HepG2 (cell line): ENCODE data around the gene DCAF8. TPM values are rescaled to one million over a fixed set of nuclear protein-coding genes. Genes with fewer than 3 reads are reported as not detected.

ENCODE experiments used
- ARID3A ChIP-seq: IDR thresholded peaks from 2 replicates; pipeline ENCODE4 v1.6.1; 2012; ENCODE audit warnings: low read depth, low read length, improper control_type of control experiment
- ATF7-NPFF ChIP-seq: sonication (generic); formaldehyde crosslinking; IDR thresholded peaks from 2 replicates; pipeline ENCODE4 v1.8.1; 2023; ENCODE audit warnings: mild to moderate bottlenecking, low read depth, missing genetic modification reagents, moderate library complexity
- BORCS8-MEF2B ChIP-seq: sonication (generic); formaldehyde crosslinking; IDR thresholded peaks from 2 replicates; pipeline ENCODE4 v1.8.0; 2022; ENCODE audit warnings: mild to moderate bottlenecking, missing genetic modification reagents
- ELF4 ChIP-seq: sonication (generic); formaldehyde crosslinking; IDR thresholded peaks from 2 replicates; pipeline ENCODE4 v1.5.0; 2020; ENCODE audit warnings: missing genetic modification reagents, mild to moderate bottlenecking, moderate library complexity, borderline replicate concordance
- ELK4 ChIP-seq: sonication (generic); formaldehyde crosslinking; IDR thresholded peaks from 2 replicates; pipeline ENCODE4 v1.9.0; 2021; ENCODE audit warnings: missing genetic modification reagents, borderline replicate concordance
- FOXM1 ChIP-seq: sonication (generic); formaldehyde crosslinking; IDR thresholded peaks from 2 replicates; pipeline ENCODE4 v1.5.0; 2020; ENCODE audit warnings: missing genetic modification reagents
- HNRNPLL ChIP-seq: fragments of 200-400 bp; formaldehyde crosslinking; IDR thresholded peaks from 2 replicates; pipeline ENCODE4 v1.6.1; 2017; ENCODE audit warnings: mild to moderate bottlenecking, low read depth, low read length; ENCODE audit not compliant: poor library complexity, severe bottlenecking
- KMT2A ChIP-seq: sonication (generic); formaldehyde crosslinking; IDR thresholded peaks from 2 replicates; pipeline ENCODE4 v1.4.0; 2020; ENCODE audit warnings: missing genetic modification reagents
- MIXL1 ChIP-seq: IDR thresholded peaks from 2 replicates; pipeline ENCODE4 v1.6.1; 2016
- NFKB2 ChIP-seq: sonication (generic); formaldehyde crosslinking; IDR thresholded peaks from 2 replicates; pipeline ENCODE4 v1.4.0; 2020; ENCODE audit warnings: missing genetic modification reagents, borderline replicate concordance
- SOX13 ChIP-seq, 3 experiments: fragments of 450-650 bp in 1 of 3; sonication (generic) in 1 of 3; formaldehyde crosslinking in 1 of 3; IDR thresholded peaks in 2 of 3; conservative IDR thresholded peaks in 1 of 3; 2 replicates each; pipeline versions ENCODE4 v1.5.0 to v1.6.1; 2016 to 2020; ENCODE audit warnings: antibody characterized with exemption in 1 of 3, mild to moderate bottlenecking in 1 of 3, missing compliant biosample characterization in 1 of 3, missing genetic modification reagents in 1 of 3, moderate library complexity in 1 of 3
- ZFP62 ChIP-seq: sonication (generic); formaldehyde crosslinking; IDR thresholded peaks from 2 replicates; pipeline ENCODE4 v1.4.0; 2020; ENCODE audit warnings: missing genetic modification reagents
- ZNF276 ChIP-seq: sonication (generic); formaldehyde crosslinking; IDR thresholded peaks from 2 replicates; pipeline ENCODE4 v1.4.0; 2020; ENCODE audit warnings: mild to moderate bottlenecking, low read depth, missing genetic modification reagents
- ZNF441 ChIP-seq: sonication (generic); formaldehyde crosslinking; IDR thresholded peaks from 2 replicates; pipeline ENCODE4 v1.7.0; 2021; ENCODE audit warnings: missing genetic modification reagents, borderline replicate concordance
- ZNF629 ChIP-seq: sonication (generic); formaldehyde crosslinking; conservative IDR thresholded peaks from 2 replicates; pipeline ENCODE4 v1.5.0; 2020; ENCODE audit warnings: missing genetic modification reagents
- polyA plus RNA-seq, 8 experiments: library from polyadenylated mRNA; depleted of rRNA in 3 of 8; stranded (reverse) in 7 of 8; unstranded in 1 of 8; fragments of >200 nt; fragmentation: Illumina TruSeq in 4 of 8; extraction: Trizol in 4 of 8; gene quantifications; 2 replicates each; pipeline versions ENCODE4 v1.2.1 to v1.2.3, GENCODE V29; 2011 to 2016; ENCODE audit warnings: low read depth in 4 of 8, missing spikeins in 1 of 8, mixed read lengths in 1 of 8; ENCODE audit not compliant: insufficient read depth in 1 of 8
- total RNA-seq, 5 experiments: library from RNA; depleted of rRNA; stranded (reverse); fragments of >200 nt; fragmentation: Illumina TruSeq; extraction: Trizol; gene quantifications; 2 replicates each; pipeline ENCODE4 v1.2.3, GENCODE V29; 2016; ENCODE audit warnings: low read depth in 1 of 5
- TF ChIP-seq, protein P1 (sequence below): sonication (generic); formaldehyde crosslinking; IDR thresholded peaks from 2 replicates; pipeline ENCODE4 v1.5.0; 2020; ENCODE audit warnings: missing genetic modification reagents
- TF ChIP-seq, protein P2 (sequence below): sonication (generic); formaldehyde crosslinking; IDR thresholded peaks from 2 replicates; pipeline ENCODE4 v1.4.0; 2020; ENCODE audit warnings: mild to moderate bottlenecking, missing genetic modification reagents

Gene DCAF8
- total and polyA plus RNA-seq, 2 of the 13 experiments (the other 11 are each of a cell fraction or from before 2014, with no cell fraction given), result 73.4 to 79.8 TPM

- TF ChIP-seq ELF4 (CRISPR knock-in tag) (0 out of 2 replicates have a peak, but pooled peaks have one; percentile 28), ZNF276 (CRISPR knock-in tag) (no peak), ZNF629 (CRISPR knock-in tag) (no peak), MIXL1 (peak; percentile 57; the same call in 1 of the 2 replicates), NFKB2 (CRISPR knock-in tag) (peak; percentile 47; the same call in 1 of the 2 replicates), ZNF441 (CRISPR knock-in tag) (0 out of 2 replicates have a peak, but pooled peaks have one; percentile 65), ARID3A (no peak), ELK4 (CRISPR knock-in tag) (no peak), ZFP62 (CRISPR knock-in tag) (no peak), BORCS8-MEF2B (CRISPR knock-in tag) (peak; percentile 56; the same call in 1 of the 2 replicates), FOXM1 (CRISPR knock-in tag) (no peak), SOX13 (IDR thresholded peaks at IDR 0.05) (no peak), SOX13 (CRISPR knock-in tag; conservative IDR thresholded peaks at IDR 0.05 in 1 of 2, IDR thresholded peaks at IDR 0.05 in 1 of 2) (peak in 1 of 2 experiments; percentile 18; a peak in 1 of 4 replicates), KMT2A (CRISPR knock-in tag) (peak; percentile 62; the same call in 1 of the 2 replicates), HNRNPLL (no peak), ATF7-NPFF (CRISPR knock-in tag) (peak; percentile 57)
- TF ChIP-seq, protein P1, sequence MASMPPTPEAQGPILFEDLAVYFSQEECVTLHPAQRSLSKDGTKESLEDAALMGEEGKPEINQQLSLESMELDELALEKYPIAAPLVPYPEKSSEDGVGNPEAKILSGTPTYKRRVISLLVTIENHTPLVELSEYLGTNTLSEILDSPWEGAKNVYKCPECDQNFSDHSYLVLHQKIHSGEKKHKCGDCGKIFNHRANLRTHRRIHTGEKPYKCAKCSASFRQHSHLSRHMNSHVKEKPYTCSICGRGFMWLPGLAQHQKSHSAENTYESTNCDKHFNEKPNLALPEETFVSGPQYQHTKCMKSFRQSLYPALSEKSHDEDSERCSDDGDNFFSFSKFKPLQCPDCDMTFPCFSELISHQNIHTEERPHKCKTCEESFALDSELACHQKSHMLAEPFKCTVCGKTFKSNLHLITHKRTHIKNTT (CRISPR knock-in tag), result no peak
- TF ChIP-seq, protein P2, sequence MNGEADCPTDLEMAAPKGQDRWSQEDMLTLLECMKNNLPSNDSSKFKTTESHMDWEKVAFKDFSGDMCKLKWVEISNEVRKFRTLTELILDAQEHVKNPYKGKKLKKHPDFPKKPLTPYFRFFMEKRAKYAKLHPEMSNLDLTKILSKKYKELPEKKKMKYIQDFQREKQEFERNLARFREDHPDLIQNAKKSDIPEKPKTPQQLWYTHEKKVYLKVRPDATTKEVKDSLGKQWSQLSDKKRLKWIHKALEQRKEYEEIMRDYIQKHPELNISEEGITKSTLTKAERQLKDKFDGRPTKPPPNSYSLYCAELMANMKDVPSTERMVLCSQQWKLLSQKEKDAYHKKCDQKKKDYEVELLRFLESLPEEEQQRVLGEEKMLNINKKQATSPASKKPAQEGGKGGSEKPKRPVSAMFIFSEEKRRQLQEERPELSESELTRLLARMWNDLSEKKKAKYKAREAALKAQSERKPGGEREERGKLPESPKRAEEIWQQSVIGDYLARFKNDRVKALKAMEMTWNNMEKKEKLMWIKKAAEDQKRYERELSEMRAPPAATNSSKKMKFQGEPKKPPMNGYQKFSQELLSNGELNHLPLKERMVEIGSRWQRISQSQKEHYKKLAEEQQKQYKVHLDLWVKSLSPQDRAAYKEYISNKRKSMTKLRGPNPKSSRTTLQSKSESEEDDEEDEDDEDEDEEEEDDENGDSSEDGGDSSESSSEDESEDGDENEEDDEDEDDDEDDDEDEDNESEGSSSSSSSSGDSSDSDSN, result peak; percentile 56; the same call in 1 of the 2 replicates
Observed at GRCh38 chr1:160284782-160285344, 22.5 kb upstream of the DCAF8 start, which contains the start of gene PEX19 (continued).
